NCI-H187 treated with DMSO at 0.1 percent for 48 hours (cell line): Measurements from ENCODE around the gene SMYD4.
"Not testable (repeated sequence)": the region's sequence is repeated elsewhere in the genome, so short reads cannot be mapped to it uniquely, and the experiment has no call there.

Experiments used
- DNase-seq: peaks from one replicate; lab custom pipeline; 2025; lab: John Stamatoyannopoulos, UW

Gene SMYD4

GRCh38 chr17:1755827-1756262 lies 73.9 kb downstream of the SMYD4 start:
- DNase-seq, result no peak

DNA sequence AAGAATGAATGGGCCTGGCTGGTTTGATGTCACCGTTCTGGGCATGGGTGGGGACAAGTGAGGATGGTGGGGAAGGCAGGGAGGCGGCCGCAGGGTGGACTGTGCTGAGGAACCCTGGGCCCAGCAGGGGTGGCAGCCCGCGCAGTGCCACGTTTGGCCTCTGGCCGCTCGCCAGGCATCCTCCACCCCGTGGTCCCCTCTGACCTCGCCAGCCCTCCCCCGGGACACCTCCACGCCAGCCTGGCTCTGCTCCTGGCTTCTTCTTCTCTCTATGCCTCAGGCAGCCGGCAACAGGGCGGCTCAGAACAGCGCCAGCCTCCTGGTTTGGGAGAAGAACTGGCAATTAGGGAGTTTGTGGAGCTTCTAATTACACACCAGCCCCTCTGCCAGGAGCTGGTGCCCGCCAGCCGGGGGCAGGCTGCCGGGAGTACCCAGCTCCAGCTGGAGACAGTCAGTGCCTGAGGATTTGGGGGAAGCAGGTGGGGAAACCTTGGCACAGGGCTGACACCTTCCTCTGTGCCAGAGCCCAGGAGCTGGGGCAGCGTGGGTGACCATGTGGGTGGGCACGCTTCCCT lies 74.4 kb downstream of the SMYD4 start:
- no peak for DNase-seq

- DNase-seq, result no peak
Observed at GRCh38 chr17:1754430-1755112, 75.1 kb downstream of the SMYD4 start.

DNA sequence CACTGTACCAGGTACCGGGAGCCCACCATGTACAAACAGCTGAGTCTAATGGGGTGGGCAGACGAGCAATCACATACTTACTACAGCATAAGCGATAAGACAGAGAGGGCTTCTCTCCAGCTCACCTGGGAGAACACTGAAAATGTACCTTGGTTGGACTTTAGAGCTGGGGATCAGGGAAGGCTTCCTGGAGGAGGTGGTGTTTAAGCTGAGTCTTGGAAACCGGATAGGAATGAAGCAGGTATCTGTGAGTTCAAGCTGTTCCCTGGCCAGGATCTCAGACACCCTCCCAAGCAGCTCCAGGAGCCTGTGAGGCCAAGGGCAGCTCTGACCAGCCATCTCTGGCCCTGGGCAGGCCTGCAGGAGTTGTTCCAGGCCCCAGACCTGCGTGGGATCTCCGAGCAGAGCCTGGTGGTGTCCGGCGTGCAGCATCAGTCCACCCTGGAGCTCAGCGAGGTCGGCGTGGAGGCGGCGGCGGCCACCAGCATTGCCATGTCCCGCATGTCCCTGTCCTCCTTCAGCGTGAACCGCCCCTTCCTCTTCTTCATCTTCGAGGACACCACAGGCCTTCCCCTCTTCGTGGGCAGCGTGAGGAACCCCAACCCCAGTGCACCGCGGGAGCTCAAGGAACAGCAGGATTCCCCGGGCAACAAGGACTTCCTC lies 75.8 kb downstream of the SMYD4 start:
- no peak for DNase-seq

DNA sequence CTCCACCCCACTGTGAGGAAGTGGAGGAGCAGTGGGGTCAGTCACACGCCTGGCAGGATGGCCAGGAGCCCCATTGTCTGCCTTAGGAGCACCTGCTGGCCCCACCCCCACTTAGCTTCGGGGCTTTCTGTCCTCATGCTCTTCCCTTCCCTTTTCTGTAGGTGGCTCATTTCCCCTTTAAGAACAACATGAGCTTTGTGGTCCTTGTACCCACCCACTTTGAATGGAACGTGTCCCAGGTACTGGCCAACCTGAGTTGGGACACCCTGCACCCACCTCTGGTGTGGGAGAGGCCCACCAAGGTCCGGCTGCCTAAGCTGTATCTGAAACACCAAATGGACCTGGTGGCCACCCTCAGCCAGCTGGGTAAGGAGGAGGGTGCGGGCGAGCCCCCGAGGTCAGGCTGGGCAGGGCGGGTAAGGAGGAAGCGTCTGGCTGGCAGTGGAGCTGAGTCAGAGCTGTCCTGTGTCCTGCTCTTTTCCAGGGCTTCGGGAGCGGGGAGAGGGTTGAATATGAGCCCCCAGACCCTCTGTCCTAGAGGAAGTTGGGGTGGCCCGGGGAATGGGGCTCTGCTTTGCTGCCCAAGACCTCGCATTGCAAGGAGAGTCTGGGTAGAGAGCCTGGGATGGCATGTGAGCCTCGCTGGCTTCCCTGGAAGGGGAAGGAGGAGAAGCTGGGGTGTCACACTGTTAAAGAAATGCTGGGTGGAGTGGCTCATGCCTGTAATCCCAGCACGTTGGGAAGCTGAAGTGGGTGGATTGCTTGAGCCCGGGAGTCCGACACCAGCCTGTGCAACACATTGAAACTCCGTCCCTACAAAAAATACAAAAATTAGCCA lies 77.1 kb downstream of the SMYD4 start:
- no peak for DNase-seq

- DNase-seq, result no peak
Observed at GRCh38 chr17:1750628-1751027, 79.1 kb downstream of the SMYD4 start.

DNA sequence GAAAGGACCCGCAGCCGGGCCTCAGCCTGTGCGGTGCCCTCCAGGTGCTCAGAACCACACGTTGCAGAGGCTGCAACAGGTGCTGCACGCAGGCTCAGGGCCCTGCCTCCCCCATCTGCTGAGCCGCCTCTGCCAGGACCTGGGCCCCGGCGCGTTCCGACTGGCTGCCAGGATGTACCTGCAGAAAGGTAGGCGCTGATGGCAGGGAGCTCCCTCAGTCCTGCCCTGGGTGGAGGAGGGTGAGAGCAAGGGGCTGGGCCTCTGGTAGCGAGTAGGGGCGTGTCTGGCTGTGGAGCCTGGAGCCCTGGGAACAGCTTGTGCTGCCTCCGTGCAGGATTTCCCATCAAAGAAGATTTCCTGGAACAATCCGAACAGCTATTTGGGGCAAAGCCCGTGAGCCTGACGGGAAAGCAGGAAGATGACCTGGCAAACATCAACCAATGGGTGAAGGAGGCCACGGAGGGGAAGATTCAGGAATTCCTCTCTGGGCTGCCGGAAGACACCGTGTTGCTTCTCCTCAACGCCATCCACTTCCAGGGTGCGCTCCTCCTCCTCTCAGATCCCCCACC lies 82.6 kb downstream of the SMYD4 start:
- no peak for DNase-seq

DNA sequence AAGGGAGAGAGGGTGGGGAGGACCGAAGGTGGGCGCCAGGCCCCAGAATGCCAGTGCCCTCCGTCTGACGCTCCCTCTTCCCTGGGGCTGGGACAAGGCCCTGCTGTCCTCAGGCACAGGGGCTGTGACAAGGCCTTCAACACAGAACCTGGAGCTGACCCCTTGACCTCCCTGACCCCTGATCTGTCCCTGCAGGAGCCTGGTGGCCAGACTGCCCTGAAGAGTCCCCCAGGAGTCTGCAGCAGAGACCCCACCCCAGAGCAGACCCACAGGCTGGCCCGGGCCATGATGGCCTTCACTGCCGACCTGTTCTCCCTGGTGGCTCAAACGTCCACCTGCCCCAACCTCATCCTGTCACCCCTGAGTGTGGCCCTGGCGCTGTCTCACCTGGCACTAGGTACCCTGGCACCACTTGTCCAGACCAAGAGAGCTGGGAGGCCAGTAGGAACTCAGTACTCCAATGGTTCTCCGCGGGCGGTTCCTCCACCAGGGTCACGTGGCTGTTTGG lies 84.1 kb downstream of the SMYD4 start:
- no peak for DNase-seq

DNA sequence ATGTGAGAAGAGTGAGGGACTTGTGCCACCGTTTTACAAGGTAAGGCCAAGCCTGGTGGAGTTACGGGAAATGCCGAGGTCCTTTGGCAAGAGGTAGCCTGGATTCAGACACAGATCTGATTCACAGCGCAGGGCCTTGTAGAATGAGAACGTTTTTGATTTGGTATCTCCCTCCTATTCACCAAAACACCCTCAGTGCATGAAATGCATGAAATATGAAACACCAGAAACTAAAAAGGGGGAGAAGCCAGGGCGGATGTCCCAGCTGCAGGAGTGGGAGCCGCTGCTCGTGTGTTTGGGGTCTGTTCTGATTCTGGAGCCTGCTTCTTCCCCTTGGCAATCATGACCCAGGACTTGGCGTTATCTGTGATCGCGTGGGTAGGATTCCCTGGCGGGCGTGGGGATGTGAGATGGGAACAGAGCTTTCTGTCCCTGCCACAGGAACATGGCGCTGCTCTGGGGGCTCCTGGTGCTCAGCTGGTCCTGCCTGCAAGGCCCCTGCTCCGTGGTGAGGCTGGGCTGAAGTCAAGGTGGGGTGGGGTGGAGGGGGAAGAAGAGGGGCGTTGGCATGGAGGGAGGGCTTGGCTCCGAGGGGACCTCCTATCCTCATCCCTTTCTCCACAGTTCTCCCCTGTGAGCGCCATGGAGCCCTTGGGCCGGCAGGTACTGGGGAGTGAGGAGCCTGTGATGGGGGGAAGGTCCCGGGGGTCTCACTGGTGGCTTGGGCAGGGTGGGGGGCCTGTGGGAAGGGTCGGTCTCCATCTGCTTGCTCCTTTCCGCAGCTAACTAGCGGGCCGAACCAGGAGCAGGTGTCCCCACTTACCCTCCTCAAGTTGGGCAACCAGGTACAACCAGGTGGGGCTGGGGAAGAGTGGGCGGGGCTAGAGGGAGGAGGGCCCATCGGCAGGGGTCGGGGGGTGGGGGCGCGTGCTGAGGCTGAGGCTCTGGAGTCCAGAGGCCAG lies 84.9 kb downstream of the SMYD4 start:
- DNase-seq, result no peak

- no peak for DNase-seq
Observed at GRCh38 chr17:1743088-1743439, 86.6 kb downstream of the SMYD4 start.

DNA sequence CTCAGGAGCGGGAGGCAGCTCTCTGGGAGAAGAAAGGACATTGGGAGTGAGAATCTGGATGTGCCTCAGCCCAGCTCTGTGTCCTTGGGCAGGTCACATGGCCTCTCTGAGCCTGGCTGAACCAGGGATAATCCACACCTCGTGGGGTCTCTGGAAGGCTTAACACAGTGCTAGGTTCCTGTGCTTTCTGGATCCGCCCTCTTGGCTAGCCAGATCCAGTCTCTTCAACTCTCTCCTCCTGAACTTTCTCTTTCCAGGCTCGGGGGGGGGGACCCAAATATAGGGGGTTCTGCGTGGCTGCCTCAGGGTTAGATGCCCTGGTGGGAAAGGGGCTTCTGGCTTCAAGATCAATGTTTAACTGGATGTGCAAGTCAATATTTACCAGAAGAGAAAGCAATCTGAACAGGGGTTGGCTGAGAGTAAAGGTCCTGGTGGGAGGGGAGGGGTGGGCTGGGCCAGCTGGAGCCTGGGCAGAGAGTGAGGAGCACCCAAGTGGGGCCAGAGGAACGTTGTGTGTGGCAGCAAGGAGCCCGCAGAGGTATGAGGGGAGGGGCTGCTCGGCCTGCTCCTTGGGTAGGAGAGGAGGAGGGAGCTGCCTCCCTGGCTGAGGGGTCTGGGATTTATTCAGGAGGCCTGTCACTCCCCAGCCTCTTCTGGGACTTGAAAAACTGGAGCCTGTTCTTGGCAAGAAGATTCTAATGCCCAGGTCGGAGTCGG lies 87.2 kb downstream of the SMYD4 start, which contains the start of gene SERPINF2:
SERPINF2 (plus strand) TSS at position 501 of the 717 bp plus-strand sequence. CDS start 2,125 bp downstream, outside the sequence.
- no peak for DNase-seq

DNA sequence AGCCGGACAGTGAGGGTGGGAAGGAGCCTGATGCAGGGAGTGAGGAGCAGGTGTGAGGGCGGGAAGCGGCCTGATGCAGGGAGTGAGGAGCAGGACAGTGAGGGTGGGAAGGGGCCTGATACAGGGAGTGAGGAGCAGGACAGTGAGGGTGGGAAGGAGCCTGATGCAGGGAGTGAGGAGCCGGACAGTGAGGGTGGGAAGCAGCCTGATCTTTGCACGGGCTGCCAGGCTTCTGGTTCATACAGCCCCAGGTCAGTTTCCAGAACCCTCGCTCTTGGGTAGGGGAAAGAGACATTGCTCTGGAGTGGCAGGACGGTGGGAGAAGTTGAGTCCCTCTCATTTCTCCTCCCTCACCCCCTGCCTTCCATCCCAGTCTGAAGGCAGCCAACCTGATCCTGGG lies 87.8 kb downstream of the SMYD4 start:
- not testable (repeated sequence) for DNase-seq

DNA sequence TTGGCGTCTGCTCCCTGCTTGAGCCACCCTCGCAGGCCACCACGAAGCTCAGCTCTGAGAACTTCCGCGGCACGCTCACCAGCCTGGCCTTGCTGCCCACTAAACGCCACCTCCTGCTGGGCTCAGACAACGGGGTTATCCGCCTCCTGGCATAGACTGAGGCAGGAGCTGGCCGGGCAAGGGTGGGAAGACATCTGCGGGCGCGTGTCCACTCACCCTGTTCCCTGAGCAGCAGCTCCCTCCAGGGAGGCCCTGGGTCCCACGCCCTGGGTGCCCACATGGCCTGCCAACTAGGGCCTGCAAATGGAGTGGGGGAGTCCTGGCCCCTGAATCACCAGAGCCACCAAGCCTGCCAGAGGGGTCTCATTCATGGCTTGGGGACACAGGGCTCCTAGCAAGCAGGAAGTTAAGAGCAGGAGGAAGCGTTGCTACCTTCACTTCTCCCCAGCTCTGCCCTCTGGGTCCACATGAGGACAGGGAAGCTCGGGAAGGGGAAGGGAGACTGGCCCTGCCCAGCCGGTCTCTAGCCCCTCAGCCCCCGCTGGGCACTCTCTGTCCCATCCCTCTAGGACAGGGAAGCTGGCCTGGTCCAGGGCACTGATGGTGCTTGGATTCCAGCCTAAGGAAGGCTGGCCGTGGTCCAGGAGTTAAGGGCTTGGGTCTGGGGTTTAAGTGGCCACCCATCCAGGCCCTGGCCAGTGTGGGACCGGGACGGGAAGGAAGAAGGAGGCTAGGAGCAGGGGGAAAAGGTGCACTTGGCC lies 92.0 kb downstream of the SMYD4 start:
- no peak for DNase-seq

GRCh38 chr17:1736348-1737281 lies 93.1 kb downstream of the SMYD4 start:
- no peak for DNase-seq

GRCh38 chr17:1735834-1736347 lies 93.8 kb downstream of the SMYD4 start:
- DNase-seq, result no peak

- DNase-seq, result no peak
Observed at GRCh38 chr17:1735418-1735817, 94.3 kb downstream of the SMYD4 start.

- DNase-seq, result no peak
Observed at GRCh38 chr17:1733759-1734158, 95.9 kb downstream of the SMYD4 start.

DNA sequence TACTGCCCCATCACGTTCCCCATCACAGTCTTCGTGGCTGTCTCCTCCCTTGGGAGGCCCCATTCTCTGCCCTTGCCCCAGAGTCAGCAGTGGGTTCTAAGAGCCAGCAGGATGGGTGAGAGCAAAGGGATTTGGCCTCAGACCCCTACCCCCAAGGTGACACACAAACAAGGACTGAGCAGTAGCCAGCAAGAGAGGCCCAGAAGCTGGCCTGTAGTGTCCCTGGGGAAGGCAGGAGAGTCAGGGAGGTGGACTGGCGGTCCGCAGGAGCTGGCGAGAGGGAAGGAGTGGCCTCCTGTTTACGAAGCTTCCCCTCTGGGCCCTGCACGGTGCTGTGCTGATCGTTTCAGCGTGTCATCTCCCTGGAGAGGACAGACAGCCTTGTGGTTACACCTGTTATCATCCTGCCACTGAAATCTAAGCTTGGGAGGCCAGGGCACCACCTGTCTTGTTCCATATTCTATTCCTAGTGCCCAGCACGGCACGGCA lies 96.8 kb downstream of the SMYD4 start:
- DNase-seq, result no peak
